ENCODE data around the gene SFI1.

GRCh38 chr22:31550871-31551370 lies 54.6 kb downstream of the SFI1 start:
- no peak for TF ChIP-seq CTCF (IDR thresholded peaks at IDR 0.05)
- no peak for TF ChIP-seq POLR2A (IDR thresholded peaks at IDR 0.05)
